Activated CD8-positive, alpha-beta memory T cell treated with anti-CD3 and anti-CD28 coated beads for 48 hours (primary cell): ENCODE results near the gene LTA.
A peak's percentile ranks its signal among the peaks of the same experiment; 100 is the strongest.

Source experiments
- DNase-seq, 3 experiments: peaks; one replicate each; pipeline ENCODE4 v3.0.0-alpha.2; 2020; ENCODE audit warnings: low read depth in 2 of 3, low spot score in 2 of 3

The LTA gene

GRCh38 chr6:31572041-31572911, at the start of gene LTA:
TSS of gene LTA (plus strand) at chr6:31572289. CDS start at chr6:31572743, 454 bp downstream.
- peak in 1 of 3 experiments; percentile 67 for DNase-seq

GRCh38 chr6:31525553-31525931, 46.5 kb upstream of the LTA start:
- no peak for DNase-seq

- DNase-seq = no peak
Observed at GRCh38 chr6:31525932-31526591, 46.0 kb upstream of the LTA start.

GRCh38 chr6:31528307-31528777, 43.7 kb upstream of the LTA start:
- no peak for DNase-seq

- DNase-seq = no peak
Observed at GRCh38 chr6:31528821-31529328, 43.2 kb upstream of the LTA start, which contains the start of gene MCCD1. TSS of gene MCCD1 (plus strand) at chr6:31528962. CDS start at chr6:31529015, 53 bp downstream.

GRCh38 chr6:31529329-31530150, 42.5 kb upstream of the LTA start:
- no peak for DNase-seq

- DNase-seq = no peak
Observed at GRCh38 chr6:31530659-31531058, 41.4 kb upstream of the LTA start.

GRCh38 chr6:31531162-31531561, 40.9 kb upstream of the LTA start:
- no peak for DNase-seq

GRCh38 chr6:31531771-31532643, 40.1 kb upstream of the LTA start:
- no peak for DNase-seq

GRCh38 chr6:31532644-31533454, 39.2 kb upstream of the LTA start:
- DNase-seq = no peak

GRCh38 chr6:31533455-31533841, 38.6 kb upstream of the LTA start:
- DNase-seq = no peak

- DNase-seq = no peak
Observed at GRCh38 chr6:31534011-31534410, 38.1 kb upstream of the LTA start.

GRCh38 chr6:31534521-31535040, 37.5 kb upstream of the LTA start:
- DNase-seq = no peak

- DNase-seq = no peak
Observed at GRCh38 chr6:31535538-31536324, 36.4 kb upstream of the LTA start.

GRCh38 chr6:31538805-31539400, 33.2 kb upstream of the LTA start:
- no peak for DNase-seq

- DNase-seq = no peak
Observed at GRCh38 chr6:31540640-31541039, 31.4 kb upstream of the LTA start.

- no peak for DNase-seq
Observed at GRCh38 chr6:31541059-31541657, 30.9 kb upstream of the LTA start.
